ENCODE results near the gene IFT52.

The IFT52 gene

GRCh38 chr20:43590392-43591303, at the start of gene IFT52:
Gene IFT52 (plus strand): TSS chr20:43590937. CDS start chr20:43594699, 3,762 bp downstream.
- DNase-seq (ENCODE audit: low spot score): peak; percentile 94

- DNase-seq (ENCODE audit: low spot score): peak; percentile 19
Measured at GRCh38 chr20:43541214-43541613, 49.5 kb upstream of the IFT52 start.

GRCh38 chr20:43542161-43542560, 48.6 kb upstream of the IFT52 start:
- no peak for DNase-seq (ENCODE audit: low spot score)

GRCh38 chr20:43542674-43543073, 48.1 kb upstream of the IFT52 start:
- DNase-seq (ENCODE audit: low spot score): no peak

- no peak for DNase-seq (ENCODE audit: low spot score)
Measured at GRCh38 chr20:43543138-43543537, 47.6 kb upstream of the IFT52 start.

GRCh38 chr20:43544501-43544900, 46.2 kb upstream of the IFT52 start:
- DNase-seq (ENCODE audit: low spot score): no peak

GRCh38 chr20:43545837-43546578, 44.7 kb upstream of the IFT52 start:
- no peak for DNase-seq (ENCODE audit: low spot score)

- no peak for DNase-seq (ENCODE audit: low spot score)
Measured at GRCh38 chr20:43548273-43548880, 42.4 kb upstream of the IFT52 start.

- DNase-seq (ENCODE audit: low spot score): no peak
Measured at GRCh38 chr20:43549416-43550065, 41.2 kb upstream of the IFT52 start.

GRCh38 chr20:43550456-43550855, 40.3 kb upstream of the IFT52 start:
- DNase-seq (ENCODE audit: low spot score): no peak

- no peak for DNase-seq (ENCODE audit: low spot score)
Measured at GRCh38 chr20:43554369-43554768, 36.4 kb upstream of the IFT52 start.

GRCh38 chr20:43558412-43559146, 32.2 kb upstream of the IFT52 start, which contains the start of gene SGK2:
Gene SGK2 (plus strand): TSS chr20:43559027. CDS start chr20:43566496, 7,469 bp downstream.
- DNase-seq (ENCODE audit: low spot score): peak; percentile 21

- DNase-seq (ENCODE audit: low spot score): no peak
Measured at GRCh38 chr20:43559147-43559987, 31.4 kb upstream of the IFT52 start.

- DNase-seq (ENCODE audit: low spot score): no peak
Measured at GRCh38 chr20:43560974-43561373, 29.8 kb upstream of the IFT52 start.

GRCh38 chr20:43563429-43563828, 27.3 kb upstream of the IFT52 start:
- no peak for DNase-seq (ENCODE audit: low spot score)

- no peak for DNase-seq (ENCODE audit: low spot score)
Measured at GRCh38 chr20:43563991-43564390, 26.7 kb upstream of the IFT52 start.

GRCh38 chr20:43564455-43564854, 26.3 kb upstream of the IFT52 start:
- no peak for DNase-seq (ENCODE audit: low spot score)

- DNase-seq (ENCODE audit: low spot score): no peak
Measured at GRCh38 chr20:43564993-43565757, 25.6 kb upstream of the IFT52 start.

GRCh38 chr20:43565758-43566104, 25.0 kb upstream of the IFT52 start:
- no peak for DNase-seq (ENCODE audit: low spot score)

- no peak for DNase-seq (ENCODE audit: low spot score)
Measured at GRCh38 chr20:43567477-43567876, 23.3 kb upstream of the IFT52 start.
